Measurements from ENCODE around the gene NEDD9.
A peak's percentile ranks its signal among the peaks of the same experiment; 100 is the strongest.

The NEDD9 gene

DNA sequence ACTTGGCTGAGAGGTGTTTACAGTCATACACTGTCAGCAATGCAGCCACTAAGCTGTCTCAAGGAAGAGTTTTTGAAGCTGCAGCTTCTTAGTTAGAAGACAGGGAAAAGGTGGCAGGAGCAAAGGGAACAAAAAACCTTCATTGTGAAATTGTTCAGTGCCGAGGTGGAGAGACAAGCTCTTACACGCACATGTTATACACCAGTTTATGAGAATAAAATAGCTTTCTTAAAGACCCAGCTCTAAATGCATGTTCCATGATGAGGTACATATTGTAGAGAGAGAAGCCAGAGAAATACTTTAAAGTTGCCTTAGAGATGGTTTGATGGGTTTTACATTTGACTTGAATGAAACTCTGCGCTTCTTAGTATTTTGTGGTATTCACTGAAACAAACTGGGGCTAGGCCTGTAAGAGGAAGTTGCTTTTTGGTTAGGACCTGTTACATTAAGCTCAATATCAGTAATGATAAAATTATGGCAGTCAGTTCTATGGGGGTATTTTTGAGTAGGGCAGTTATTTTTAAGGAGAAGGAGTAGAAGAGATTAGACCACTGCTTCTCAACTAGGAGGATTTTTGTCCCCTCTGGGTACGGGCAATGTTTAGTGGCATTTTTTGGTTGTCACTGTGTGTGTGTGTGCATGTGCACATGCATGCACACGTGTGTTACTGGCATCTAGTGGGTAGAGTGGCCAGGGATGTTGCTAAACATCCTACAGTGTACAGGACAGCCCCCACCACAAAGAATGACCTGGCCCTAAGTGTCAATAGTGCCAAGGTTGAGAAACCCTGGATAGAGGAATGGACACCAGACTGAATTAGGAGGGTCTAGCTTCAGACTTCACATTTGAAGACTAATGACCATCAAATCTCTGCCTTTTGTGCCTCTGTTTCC lies 9.8 kb downstream of the NEDD9 start:
- H3K27ac Mint-ChIP-seq = no peak overlapping the region
- no peak for DNase-seq
- H3K4me3 Mint-ChIP-seq = peak overlapping the region in 1 of 2 donors; percentile 42
- ATAC-seq (replicated peaks) = peak in 1 of 2 donors; percentile 62
- H3K27me3 Mint-ChIP-seq = no peaks in the 10 kb centered on the region
- no peaks in the 10 kb centered on the region for H3K9me3 Mint-ChIP-seq
- peaks cover 36 to 59% of the 10 kb centered on the region in 2 donors for H3K4me1 Mint-ChIP-seq
- H3K36me3 Mint-ChIP-seq = peaks cover 12 to 48% of the 10 kb centered on the region in 2 donors

DNA sequence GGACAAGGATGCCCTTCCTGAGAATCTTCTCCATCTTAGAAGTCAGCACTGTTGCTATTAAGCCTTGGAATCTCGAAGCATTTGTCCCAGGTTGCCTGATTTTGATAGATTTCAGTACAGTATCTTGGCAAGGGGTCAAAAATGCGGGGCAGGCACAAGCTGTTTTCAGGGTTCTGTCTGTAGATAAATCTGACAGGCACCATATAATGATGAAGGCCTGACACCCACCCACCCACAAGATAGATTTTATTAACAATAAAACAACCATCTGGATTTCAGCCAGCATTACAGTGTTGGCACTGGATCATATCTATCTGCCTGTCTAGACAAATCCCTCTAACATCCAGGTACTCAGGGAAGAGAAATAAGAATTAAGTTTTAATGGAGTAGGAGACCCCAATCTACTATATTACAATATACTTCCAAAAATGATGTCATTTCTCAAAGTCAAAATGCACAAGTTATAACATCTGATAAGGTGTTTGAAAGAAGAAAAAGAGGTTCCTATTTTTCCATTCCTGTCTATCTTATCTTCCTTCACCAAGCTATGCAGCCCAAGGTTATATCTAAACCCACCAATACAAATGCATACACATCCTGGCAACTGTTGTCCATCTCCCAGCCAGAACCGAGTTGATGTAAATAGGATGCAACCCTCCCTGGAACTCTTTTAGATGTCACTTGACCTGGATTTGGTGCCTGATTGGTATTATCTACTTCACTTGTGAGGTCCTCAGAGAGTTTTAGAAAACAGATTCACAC lies 10.7 kb downstream of the NEDD9 start:
- no peak for DNase-seq
- Mint-ChIP-seq H3K27me3 (no peaks in the 10 kb centered on the region), H3K36me3 (peaks cover 12 to 46% of the 10 kb centered on the region in 2 donors), H3K27ac (no peak overlapping the region), H3K9me3 (no peaks in the 10 kb centered on the region), H3K4me3 (no peak overlapping the region), H3K4me1 (peaks cover 40 to 60% of the 10 kb centered on the region in 2 donors)
- no peak for ATAC-seq (replicated peaks)

DNA sequence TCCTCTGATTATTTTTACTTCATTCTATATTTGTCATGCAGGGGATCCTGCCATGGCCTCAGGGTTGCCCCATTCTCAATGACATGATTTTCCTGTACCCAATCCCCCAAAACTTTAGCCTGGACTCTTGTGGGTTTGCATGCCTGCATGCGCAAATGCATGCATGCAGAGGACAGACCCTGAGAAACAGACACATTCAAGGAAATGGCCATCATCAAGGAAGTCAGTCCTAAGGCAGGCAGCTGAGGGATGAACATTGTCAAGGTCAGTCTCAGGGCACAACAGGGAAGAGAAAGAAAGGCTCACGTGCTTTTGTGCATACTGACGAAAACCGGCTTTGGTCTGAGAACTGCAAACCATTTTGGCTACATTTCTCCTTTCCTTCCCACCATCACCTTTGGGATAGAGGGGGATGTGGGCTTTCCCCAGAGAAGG lies 13.1 kb downstream of the NEDD9 start:
- no peaks in the 10 kb centered on the region for H3K9me3 Mint-ChIP-seq
- DNase-seq (no peak), ATAC-seq (replicated peaks) (no peak)
- H3K4me3 Mint-ChIP-seq = no peak overlapping the region
- H3K27ac Mint-ChIP-seq = no peak overlapping the region
- peaks cover 14 to 47% of the 10 kb centered on the region in 2 donors for H3K36me3 Mint-ChIP-seq
- H3K27me3 Mint-ChIP-seq = no peaks in the 10 kb centered on the region
- peaks cover 40 to 48% of the 10 kb centered on the region in 2 donors for H3K4me1 Mint-ChIP-seq

DNA sequence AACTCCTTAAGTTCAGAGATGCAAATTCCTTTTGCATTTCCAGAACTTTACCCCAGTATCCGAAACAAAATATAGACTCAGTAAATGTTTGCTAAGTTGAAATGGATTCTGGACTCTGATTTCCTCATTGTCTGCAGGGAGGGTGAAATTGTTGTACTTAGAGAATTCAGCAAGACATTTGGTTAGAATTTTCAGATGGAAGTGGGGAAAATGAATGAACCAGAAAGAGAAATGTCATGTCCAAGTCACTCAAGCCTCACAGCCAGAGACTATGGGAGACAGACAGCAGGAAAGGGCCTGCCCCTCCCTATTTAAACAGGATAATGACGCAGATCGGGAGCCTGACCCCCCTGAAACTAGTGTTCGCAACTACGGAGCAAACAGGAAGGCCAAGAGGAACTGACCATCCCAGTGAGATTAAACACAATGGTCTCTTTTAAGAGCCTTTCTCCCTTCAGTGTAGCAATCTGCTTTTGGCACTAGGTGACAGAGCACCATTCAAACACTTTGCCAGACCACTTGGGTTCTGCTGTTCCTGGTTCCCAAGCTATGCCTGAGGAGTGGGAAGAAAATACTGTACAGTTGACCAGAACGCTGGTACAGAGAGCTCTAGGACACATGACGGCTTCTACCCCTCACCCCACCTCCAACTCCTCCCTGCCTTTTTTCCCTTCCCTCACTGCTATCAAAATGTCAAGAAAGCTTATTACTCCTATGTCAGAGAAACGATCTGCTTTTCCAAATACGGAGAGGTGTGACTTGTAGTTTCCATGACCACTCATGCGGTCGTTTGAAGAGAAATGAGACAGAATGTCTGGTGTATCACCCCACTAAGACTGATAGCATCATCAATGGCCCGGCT lies 13.7 kb downstream of the NEDD9 start:
- ATAC-seq (replicated peaks) (no peak), DNase-seq (no peak)
- Mint-ChIP-seq H3K27me3 (no peaks in the 10 kb centered on the region), H3K4me3 (no peak overlapping the region), H3K4me1 (peaks cover 36 to 42% of the 10 kb centered on the region in 2 donors), H3K9me3 (no peaks in the 10 kb centered on the region), H3K36me3 (peaks cover 12 to 43% of the 10 kb centered on the region in 2 donors), H3K27ac (peak overlapping the region; percentile 62)

DNA sequence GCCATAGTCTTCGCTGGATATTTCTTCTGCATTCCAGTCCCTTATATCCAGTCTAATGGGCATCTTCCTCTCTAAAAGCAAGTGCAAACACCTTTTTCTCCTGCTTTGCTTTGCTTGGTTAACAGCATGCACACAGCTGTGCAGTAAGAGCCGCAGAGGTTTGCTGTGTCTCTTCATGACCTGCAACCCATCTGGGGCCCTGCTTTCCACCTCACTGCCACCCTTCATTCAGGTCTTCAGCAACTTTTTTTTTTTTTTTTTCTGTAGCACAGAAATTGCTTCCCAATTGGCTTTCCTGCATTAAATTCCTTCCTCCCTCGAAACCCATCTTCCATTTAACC lies 14.4 kb downstream of the NEDD9 start:
- peaks cover 33 to 35% of the 10 kb centered on the region in 2 donors for H3K4me1 Mint-ChIP-seq
- no peaks in the 10 kb centered on the region for H3K9me3 Mint-ChIP-seq
- no peaks in the 10 kb centered on the region for H3K27me3 Mint-ChIP-seq
- no peak overlapping the region for H3K27ac Mint-ChIP-seq
- no peak for ATAC-seq (replicated peaks)
- H3K36me3 Mint-ChIP-seq = peaks cover 14 to 47% of the 10 kb centered on the region in 2 donors
- no peak for DNase-seq
- no peak overlapping the region for H3K4me3 Mint-ChIP-seq

DNA sequence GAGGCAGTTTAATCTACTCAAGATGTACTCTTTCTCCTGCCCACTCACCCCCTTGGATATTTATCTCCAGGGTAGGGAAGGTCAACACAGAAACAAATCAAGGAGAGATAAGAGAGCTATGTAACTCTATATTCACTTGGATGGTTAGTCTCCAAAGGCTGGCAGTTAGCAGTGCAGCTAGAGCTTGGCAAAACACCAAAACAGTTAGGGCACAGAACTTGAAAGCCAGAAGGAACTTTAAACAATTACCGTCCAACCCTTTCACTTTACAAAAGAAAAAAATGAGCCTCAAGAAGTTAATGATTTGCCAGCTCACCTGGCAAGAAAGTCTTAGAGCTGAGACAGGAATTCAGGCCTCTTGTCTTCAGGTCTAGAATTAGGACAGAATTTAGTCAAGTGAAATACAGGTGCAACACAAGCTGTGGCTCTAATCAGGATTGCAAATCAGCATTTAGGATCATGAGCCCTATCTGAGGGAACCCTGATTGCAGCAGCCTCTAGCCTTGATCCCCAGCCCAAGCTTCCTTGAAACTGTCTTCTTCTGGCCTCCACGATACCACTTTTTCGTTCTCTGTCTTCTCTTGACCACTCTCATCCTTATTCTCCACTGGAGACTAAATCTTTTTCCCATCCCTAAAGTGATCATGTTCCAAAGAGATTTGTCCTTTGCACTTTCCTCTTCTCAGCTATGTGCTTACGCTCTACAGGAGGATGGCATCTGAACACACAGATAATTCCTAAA lies 14.9 kb downstream of the NEDD9 start:
- ATAC-seq (replicated peaks) = no peak
- H3K27ac Mint-ChIP-seq = no peak overlapping the region
- no peak overlapping the region for H3K4me3 Mint-ChIP-seq
- no peak for DNase-seq
- peaks cover 16 to 49% of the 10 kb centered on the region in 2 donors for H3K36me3 Mint-ChIP-seq
- H3K4me1 Mint-ChIP-seq = peaks cover 29 to 32% of the 10 kb centered on the region in 2 donors
- no peaks in the 10 kb centered on the region for H3K9me3 Mint-ChIP-seq
- H3K27me3 Mint-ChIP-seq = no peaks in the 10 kb centered on the region

DNA sequence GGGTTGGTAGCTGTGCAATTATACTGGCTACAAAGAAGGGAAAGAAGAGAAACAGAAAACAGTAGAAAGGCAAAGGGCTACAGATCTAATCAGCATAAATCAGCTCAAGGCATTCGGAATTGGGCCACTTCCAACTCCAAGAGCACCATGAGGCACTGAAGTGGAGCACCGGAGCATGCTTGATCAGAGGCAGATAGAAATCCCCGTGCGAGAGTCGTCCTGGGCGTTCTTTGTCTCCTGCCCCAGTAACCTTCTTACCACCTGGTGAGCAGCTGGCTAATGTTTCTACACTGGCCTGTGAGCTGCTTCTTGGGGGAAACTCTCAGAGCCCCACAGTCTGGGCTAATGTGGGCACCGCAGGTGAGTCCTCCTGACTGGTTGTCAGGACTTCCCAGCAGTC lies 16.7 kb downstream of the NEDD9 start:
- no peak for DNase-seq
- H3K9me3 Mint-ChIP-seq = no peaks in the 10 kb centered on the region
- H3K4me1 Mint-ChIP-seq = peaks cover 28 to 30% of the 10 kb centered on the region in 2 donors
- no peak overlapping the region for H3K4me3 Mint-ChIP-seq
- peak overlapping the region; percentile 33 for H3K27ac Mint-ChIP-seq
- no peak for ATAC-seq (replicated peaks)
- peaks cover 22 to 56% of the 10 kb centered on the region in 2 donors for H3K36me3 Mint-ChIP-seq
- H3K27me3 Mint-ChIP-seq = no peaks in the 10 kb centered on the region

DNA sequence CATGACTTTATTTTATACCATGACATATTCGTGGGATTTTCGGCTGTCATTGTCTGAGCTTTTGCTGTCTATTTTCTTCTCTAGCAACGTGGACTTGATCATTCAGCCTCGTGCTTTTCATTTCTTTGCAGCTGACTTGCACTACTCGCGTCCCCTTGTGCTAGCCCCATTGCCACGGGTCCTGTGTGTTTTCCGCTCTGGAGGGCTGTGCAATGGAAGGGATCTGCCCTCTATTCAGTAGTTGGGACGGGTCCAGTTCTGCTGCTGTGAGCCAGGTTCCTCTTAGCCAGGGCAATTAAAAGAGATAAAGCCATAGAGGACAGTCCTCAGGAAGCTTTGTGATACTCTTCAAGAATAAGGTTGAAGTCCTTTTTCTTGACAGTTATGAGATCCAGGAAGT lies 17.6 kb downstream of the NEDD9 start:
- H3K36me3 Mint-ChIP-seq = peaks cover 22 to 51% of the 10 kb centered on the region in 2 donors
- no peaks in the 10 kb centered on the region for H3K9me3 Mint-ChIP-seq
- no peaks in the 10 kb centered on the region for H3K27me3 Mint-ChIP-seq
- DNase-seq = no peak
- peaks cover 28 to 30% of the 10 kb centered on the region in 2 donors for H3K4me1 Mint-ChIP-seq
- H3K4me3 Mint-ChIP-seq = no peak overlapping the region
- ATAC-seq (replicated peaks) = no peak
- H3K27ac Mint-ChIP-seq = no peak overlapping the region

DNA sequence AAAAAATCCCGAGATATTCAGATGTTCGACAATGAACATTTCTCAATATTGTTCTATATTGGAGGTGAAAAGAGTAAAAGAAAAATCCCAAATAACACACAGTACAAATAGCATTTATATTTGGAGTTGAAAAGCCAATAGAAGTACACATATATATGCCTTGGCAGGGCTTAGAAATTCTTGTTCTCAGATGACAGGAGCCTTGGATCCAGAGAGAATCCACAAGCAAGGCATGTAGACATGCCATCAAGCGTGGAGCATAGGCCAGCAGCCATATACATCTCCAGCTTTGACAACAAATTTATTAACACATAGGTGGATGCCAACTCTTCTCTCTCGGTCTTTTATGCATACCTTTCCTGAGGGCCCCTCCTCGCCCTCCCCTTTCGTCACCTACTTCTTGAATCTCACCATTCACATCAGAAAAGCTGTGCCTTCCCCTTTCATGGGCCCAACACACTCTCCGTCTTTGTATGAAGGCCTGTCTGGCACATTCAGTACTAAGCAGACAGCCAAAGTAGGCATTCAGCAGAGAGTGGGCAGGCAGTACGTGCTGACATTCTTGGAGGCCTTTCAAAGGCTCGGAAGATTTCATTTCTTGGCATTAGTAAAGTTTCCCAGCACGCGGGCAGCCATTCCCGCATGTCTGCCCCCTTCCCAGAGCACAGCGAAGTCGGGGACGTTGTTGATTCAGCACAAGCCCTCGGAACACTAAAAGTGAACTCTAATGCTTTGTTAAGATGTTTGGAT lies 18.2 kb downstream of the NEDD9 start:
- no peak for ATAC-seq (replicated peaks)
- H3K27me3 Mint-ChIP-seq = no peaks in the 10 kb centered on the region
- no peak overlapping the region for H3K27ac Mint-ChIP-seq
- no peaks in the 10 kb centered on the region for H3K9me3 Mint-ChIP-seq
- no peak overlapping the region for H3K4me3 Mint-ChIP-seq
- H3K4me1 Mint-ChIP-seq = peaks cover 25 to 27% of the 10 kb centered on the region in 2 donors
- peaks cover 26 to 51% of the 10 kb centered on the region in 2 donors for H3K36me3 Mint-ChIP-seq
- no peak for DNase-seq

DNA sequence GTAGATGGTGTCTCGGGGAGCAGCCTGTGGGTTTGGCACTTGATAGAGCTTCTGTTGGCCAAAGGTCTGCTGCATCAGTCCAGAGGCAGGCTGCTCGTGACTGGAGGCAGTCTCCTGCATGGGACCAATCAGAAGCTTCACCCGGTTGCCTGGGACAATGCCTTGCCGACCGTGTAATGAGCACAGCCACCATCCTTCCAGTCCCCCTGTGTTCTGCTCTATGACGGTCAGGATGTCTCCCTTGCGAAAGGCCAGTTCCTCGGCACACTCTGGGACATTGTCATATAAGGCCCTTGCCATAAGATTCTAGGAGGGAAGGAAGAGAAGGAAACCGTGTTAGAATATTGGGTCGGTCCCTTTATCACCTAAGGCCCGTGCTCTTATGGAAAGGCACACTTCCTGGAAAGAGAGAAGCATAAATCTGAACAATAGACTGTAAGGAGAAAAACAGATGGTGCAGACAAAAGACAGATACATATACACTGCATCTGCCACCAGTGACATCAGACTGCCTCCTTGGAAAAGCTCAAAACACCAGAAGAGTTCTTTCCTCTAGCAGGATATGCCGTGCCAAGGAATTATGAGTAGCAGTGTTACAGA lies 18.9 kb downstream of the NEDD9 start:
- H3K27me3 Mint-ChIP-seq = no peaks in the 10 kb centered on the region
- H3K4me1 Mint-ChIP-seq = peaks cover 20 to 21% of the 10 kb centered on the region in 2 donors
- no peak overlapping the region for H3K4me3 Mint-ChIP-seq
- ATAC-seq (replicated peaks) (no peak), DNase-seq (no peak)
- H3K9me3 Mint-ChIP-seq = no peaks in the 10 kb centered on the region
- H3K27ac Mint-ChIP-seq = no peak overlapping the region
- H3K36me3 Mint-ChIP-seq = peaks cover 26 to 47% of the 10 kb centered on the region in 2 donors

DNA sequence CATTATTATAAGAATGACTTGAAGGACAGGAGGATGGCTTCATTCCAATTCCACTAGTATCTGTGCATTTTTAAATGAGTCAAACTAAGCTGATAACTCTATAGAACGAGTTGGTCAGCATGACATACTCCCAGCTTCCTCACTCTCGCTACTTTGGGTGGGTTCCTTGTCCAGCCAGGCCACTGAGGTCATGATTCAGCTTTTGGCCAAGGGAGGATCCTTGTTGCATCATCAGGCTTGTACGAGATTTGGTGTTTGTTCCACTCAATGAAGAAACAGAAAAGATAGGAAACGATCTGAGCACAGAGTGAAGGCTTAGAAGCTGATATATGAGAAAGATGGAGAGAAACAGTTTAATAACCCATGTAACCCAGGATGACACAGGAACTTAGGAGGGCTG lies 19.8 kb downstream of the NEDD9 start:
- Mint-ChIP-seq H3K9me3 (no peaks in the 10 kb centered on the region), H3K4me3 (no peak overlapping the region), H3K27ac (no peak overlapping the region), H3K27me3 (no peaks in the 10 kb centered on the region), H3K4me1 (peaks cover 16 to 20% of the 10 kb centered on the region in 2 donors), H3K36me3 (peaks cover 26 to 47% of the 10 kb centered on the region in 2 donors)
- DNase-seq = no peak
- ATAC-seq (replicated peaks) = no peak

DNA sequence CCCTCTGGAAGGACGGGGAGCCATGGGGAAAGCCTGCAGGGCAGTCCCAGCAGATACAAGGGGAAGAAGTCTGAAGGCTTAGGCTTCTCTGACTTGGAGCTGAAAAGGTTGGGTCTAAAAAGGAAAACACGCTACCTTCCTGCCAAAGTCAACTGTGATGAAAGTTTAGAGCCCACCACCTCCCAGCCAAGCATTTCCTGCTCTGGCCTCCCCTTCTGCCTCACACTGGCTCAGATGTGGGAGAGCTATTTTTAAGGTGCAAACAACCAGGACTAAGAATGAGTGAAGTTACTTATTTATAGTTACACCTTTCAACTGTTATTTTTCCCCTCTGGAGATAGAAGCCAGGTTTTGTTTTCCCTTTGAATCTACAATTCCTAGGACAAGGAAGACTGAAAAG lies 21.2 kb downstream of the NEDD9 start:
- Mint-ChIP-seq H3K9me3 (no peaks in the 10 kb centered on the region), H3K4me3 (no peak overlapping the region), H3K27ac (no peak overlapping the region), H3K27me3 (no peaks in the 10 kb centered on the region), H3K36me3 (peaks cover 28 to 54% of the 10 kb centered on the region in 2 donors), H3K4me1 (peaks cover 18 to 26% of the 10 kb centered on the region in 2 donors)
- no peak for DNase-seq
- ATAC-seq (replicated peaks) = no peak
